Type B pancreatic cell (in vitro differentiated cells): ENCODE data around the gene ZMIZ1. TPM values are rescaled to one million over a fixed set of nuclear protein-coding genes. Genes with fewer than 3 reads are reported as not detected.

Experiments
- DNase-seq: peaks from one replicate; pipeline ENCODE4 v3.0.0; 2021; ENCODE audit warnings: mixed read lengths; ENCODE audit not compliant: unreplicated experiment; ENCODE audit errors: extremely low spot score
- H3K27ac Mint-ChIP-seq: 2 replicates; pipeline ENCODE4 v1.8.0; 2021; ENCODE audit warnings: mild to moderate bottlenecking, mixed read lengths
- H3K27me3 Mint-ChIP-seq: 2 replicates; pipeline ENCODE4 v1.8.0; 2021; ENCODE audit warnings: mixed read lengths
- H3K36me3 Mint-ChIP-seq: 2 replicates; pipeline ENCODE4 v1.8.0; 2021; ENCODE audit warnings: mixed read lengths
- H3K4me1 Mint-ChIP-seq: one replicate; pipeline ENCODE4 v1.8.0; 2021; ENCODE audit warnings: mixed read lengths; ENCODE audit not compliant: unreplicated experiment
- H3K4me3 Mint-ChIP-seq: 2 replicates; pipeline ENCODE4 v1.8.0; 2021; ENCODE audit warnings: mild to moderate bottlenecking, mixed read lengths
- H3K9me3 Mint-ChIP-seq: 2 replicates; pipeline ENCODE4 v1.8.0; 2021; ENCODE audit warnings: mixed read lengths
- total RNA-seq: library from RNA; stranded (reverse); gene quantifications from 2 replicates; pipeline ENCODE4 v1.2.1, GENCODE V29; 2021; ENCODE audit warnings: low replicate concordance
- TF ChIP-seq, protein P1 (sequence below): fragments of 200-600 bp; sonication (generic); conservative IDR thresholded peaks from 2 replicates; pipeline ENCODE4 v1.5.0; 2021; ENCODE audit warnings: antibody characterized with exemption, mild to moderate bottlenecking

The ZMIZ1 gene
- total RNA-seq, 1 donor from 2014 or later = 102 TPM

DNA sequence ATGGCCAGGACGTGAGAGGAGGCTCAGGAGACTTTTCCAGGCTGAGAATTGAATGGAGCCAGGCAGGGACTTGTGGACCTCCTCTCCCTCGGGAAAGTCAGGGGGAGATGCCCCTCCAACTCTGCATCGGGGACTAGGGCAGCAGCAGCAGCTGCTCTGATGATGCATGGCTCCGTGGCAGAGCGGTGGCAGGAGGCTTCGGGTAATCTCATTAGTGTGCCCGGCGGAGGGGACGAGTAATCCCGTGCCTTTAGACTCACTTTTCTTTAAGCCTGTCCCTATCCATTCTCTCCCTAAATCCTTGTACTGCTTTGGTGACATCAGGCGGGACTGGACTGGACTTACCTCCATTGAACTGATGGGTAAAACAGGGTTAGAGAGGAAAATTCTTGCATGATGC lies 75.1 kb downstream of the ZMIZ1 start:
- peaks cover 25% of the 10 kb centered on the region for H3K36me3 Mint-ChIP-seq
- H3K27ac Mint-ChIP-seq = no peak overlapping the region
- TF ChIP-seq, protein P1, sequence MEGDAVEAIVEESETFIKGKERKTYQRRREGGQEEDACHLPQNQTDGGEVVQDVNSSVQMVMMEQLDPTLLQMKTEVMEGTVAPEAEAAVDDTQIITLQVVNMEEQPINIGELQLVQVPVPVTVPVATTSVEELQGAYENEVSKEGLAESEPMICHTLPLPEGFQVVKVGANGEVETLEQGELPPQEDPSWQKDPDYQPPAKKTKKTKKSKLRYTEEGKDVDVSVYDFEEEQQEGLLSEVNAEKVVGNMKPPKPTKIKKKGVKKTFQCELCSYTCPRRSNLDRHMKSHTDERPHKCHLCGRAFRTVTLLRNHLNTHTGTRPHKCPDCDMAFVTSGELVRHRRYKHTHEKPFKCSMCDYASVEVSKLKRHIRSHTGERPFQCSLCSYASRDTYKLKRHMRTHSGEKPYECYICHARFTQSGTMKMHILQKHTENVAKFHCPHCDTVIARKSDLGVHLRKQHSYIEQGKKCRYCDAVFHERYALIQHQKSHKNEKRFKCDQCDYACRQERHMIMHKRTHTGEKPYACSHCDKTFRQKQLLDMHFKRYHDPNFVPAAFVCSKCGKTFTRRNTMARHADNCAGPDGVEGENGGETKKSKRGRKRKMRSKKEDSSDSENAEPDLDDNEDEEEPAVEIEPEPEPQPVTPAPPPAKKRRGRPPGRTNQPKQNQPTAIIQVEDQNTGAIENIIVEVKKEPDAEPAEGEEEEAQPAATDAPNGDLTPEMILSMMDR = no peak
- no peaks in the 10 kb centered on the region for H3K27me3 Mint-ChIP-seq
- H3K4me3 Mint-ChIP-seq = no peak overlapping the region
- no peak for DNase-seq
- peaks cover 51% of the 10 kb centered on the region for H3K4me1 Mint-ChIP-seq
- H3K9me3 Mint-ChIP-seq = no peaks in the 10 kb centered on the region

DNA sequence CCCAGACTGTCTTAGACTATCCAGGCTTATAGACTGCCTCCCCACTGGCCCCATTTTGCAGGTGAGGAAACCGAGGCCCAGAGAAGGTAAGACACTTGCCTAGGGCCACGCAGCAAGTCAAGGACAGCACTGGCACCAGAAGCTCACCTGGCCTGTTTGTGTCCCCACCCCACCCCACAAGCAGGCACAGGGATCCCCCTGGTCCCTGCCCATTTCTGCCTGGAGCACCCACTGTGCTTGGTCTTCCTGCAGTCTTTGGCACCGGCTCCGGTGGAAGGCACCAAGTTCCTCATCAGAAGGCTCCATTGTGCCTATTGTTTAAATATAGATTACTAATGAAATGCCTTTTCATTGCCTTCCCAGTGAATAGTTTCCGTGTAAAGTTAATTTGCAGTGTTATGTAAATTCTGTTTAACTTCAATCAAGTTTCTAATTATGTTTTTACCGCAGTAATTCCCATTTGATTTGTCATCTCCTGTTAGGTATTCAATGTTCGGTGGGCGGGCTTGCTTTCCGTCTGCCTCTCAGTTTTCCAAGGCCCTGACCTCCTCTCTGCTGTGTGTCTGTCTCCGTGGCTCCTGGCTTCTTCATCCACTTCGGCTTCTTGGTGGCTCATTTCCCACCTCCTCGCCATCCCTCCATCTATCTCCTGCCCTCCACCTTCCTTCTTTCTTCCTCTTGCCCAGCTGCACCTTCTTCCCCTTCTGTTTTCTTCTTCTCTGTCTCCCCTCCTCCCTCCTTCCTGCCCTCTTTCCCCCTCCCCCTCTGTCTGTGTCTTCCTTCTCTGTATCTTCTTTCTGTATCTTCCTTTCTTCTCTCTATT lies 75.8 kb downstream of the ZMIZ1 start:
- Mint-ChIP-seq H3K27ac (peak overlapping the region; percentile 40), H3K4me3 (no peak overlapping the region), H3K9me3 (no peaks in the 10 kb centered on the region), H3K4me1 (peaks cover 48% of the 10 kb centered on the region), H3K36me3 (peaks cover 21% of the 10 kb centered on the region), H3K27me3 (no peaks in the 10 kb centered on the region)
- no peak for DNase-seq
- TF ChIP-seq, protein P1 = no peak

DNA sequence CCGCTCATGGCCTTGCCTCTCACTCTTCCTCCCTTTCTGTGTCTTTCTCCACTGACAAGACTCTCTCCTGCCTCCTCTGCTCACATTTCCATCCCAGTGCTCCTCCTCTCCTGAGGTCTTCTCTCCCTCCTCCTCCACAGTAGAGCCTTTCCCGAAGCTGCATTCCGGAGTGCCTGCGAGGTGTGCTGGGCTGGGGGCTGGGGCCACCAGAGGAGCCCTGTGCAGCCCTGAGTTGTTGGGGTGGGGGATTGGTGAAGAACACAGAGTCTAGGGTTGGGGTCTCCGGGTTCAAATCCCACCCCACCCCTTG lies 76.4 kb downstream of the ZMIZ1 start:
- Mint-ChIP-seq H3K4me3 (no peak overlapping the region), H3K4me1 (peaks cover 48% of the 10 kb centered on the region), H3K27me3 (no peaks in the 10 kb centered on the region), H3K9me3 (no peaks in the 10 kb centered on the region), H3K27ac (peak overlapping the region; percentile 40), H3K36me3 (peaks cover 21% of the 10 kb centered on the region)
- DNase-seq = no peak
- TF ChIP-seq, protein P1 = no peak

DNA sequence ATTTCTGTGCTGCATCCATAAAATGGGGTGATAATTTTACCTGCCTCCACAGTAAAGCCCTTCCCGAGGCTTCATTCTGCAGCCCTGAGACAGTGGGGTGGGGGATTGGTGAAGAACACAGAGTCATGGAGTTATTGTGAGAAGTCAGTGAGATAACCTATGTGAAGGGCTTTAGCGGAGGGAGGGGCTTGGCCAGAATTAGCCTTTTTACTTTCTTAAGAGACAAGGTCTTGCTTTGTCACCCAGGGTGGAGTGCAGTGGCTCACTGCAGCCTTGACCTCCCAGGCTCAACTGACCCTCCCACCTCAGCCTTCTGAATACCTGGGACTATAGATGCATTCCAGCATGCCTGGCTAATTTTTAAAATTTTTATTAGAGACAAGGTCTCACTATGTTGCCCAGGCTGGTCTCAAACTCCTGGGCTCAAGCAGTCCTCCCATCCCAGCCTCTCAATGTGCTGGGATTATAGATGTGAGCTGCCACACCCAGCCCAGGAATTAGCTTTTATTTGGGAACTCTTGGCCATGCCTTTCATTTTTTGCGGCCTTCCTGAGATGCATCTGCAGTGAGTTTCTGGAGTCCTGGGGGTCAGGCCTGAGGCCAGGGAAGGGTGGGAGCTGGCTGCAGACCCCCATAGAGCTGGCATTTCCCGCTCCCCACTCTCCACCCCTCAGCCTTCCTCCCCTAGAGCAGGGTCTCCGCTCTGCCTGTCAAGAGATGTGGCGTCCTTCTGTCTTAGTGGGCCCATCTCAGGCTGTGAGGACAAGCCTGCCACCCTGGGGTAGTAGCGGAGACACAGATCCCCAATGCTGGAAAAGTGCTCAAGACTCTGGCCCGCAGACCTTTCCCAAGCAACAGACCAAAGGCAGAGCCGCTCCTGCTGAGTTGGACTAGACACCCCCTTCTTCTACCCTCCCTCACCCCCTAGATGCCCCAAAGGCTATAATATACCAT lies 77.0 kb downstream of the ZMIZ1 start:
- Mint-ChIP-seq H3K4me1 (peaks cover 42% of the 10 kb centered on the region), H3K36me3 (peaks cover 15% of the 10 kb centered on the region)

DNA sequence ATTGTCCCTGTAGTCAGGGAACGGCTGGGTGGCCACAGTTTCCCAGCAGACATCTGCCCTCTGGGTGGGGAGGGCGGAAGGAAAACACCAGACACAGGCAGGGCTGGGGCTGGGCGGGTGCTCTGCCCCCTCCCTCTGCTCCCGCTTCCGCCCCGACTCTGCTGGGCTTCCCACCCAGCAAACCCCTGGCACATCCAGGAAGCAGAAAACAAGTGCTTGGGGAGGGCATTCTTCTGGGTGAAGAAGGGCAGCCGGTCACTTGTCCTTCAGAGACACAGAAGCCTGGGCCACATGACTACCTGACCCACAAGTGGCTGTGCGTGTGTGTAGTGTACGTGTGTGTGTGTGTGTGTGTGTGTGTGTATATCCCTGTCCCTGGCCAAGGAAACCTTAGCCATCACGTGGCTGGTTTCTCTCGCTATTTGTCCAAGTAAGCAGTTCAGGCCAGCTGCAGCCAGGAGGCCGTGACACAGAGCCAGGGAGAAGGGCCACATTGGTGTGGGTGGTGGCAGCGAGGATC lies 77.9 kb downstream of the ZMIZ1 start:
- DNase-seq = no peak
- H3K4me1 Mint-ChIP-seq = peaks cover 35% of the 10 kb centered on the region
- H3K9me3 Mint-ChIP-seq = no peaks in the 10 kb centered on the region
- no peak overlapping the region for H3K4me3 Mint-ChIP-seq
- TF ChIP-seq, protein P1 = no peak
- peaks cover 11% of the 10 kb centered on the region for H3K36me3 Mint-ChIP-seq
- peak overlapping the region; percentile 50 for H3K27ac Mint-ChIP-seq
- no peaks in the 10 kb centered on the region for H3K27me3 Mint-ChIP-seq

More for the DNA sequence above, 77.0 kb downstream of the ZMIZ1 start:
- no peaks in the 10 kb centered on the region for H3K27me3 Mint-ChIP-seq
- TF ChIP-seq, protein P1 = no peak
- H3K4me3 Mint-ChIP-seq = no peak overlapping the region
- peak overlapping the region; percentile 40 for H3K27ac Mint-ChIP-seq
- H3K9me3 Mint-ChIP-seq = no peaks in the 10 kb centered on the region
- DNase-seq = no peak
